ENCODE results near the gene NPC1L1.

NPC1L1 gene

DNA sequence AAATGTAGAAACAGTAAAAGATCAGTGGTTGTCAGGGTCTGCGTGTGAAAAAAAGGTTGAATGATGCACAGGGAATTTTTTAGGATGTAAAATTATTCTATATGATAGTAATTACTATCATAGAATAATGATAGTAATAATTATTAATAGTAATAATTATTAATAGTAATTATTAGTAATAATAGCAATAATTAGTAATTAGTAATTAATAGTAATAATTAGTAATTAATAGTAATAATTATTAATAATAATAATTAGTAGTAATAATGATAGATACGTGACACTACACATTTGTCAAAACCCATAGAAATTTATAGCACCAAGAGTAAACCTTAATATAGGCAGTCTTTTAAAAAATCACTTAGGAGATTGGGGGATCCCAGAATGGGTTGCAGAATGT lies 46.2 kb downstream of the NPC1L1 start:
- H4K20me1 ChIP-seq (ENCODE audit: insufficient read depth, low read length), result no peaks in the 10 kb centered on the region
- no peaks in the 10 kb centered on the region for H3K36me3 ChIP-seq (ENCODE audit: insufficient read depth, low read length)
- no peak overlapping the region for H2AFZ ChIP-seq (ENCODE audit: low read length)
- H3K9me2 ChIP-seq (ENCODE audit: low read depth, low read length), result no peaks in the 10 kb centered on the region
- TF ChIP-seq, protein P1, sequence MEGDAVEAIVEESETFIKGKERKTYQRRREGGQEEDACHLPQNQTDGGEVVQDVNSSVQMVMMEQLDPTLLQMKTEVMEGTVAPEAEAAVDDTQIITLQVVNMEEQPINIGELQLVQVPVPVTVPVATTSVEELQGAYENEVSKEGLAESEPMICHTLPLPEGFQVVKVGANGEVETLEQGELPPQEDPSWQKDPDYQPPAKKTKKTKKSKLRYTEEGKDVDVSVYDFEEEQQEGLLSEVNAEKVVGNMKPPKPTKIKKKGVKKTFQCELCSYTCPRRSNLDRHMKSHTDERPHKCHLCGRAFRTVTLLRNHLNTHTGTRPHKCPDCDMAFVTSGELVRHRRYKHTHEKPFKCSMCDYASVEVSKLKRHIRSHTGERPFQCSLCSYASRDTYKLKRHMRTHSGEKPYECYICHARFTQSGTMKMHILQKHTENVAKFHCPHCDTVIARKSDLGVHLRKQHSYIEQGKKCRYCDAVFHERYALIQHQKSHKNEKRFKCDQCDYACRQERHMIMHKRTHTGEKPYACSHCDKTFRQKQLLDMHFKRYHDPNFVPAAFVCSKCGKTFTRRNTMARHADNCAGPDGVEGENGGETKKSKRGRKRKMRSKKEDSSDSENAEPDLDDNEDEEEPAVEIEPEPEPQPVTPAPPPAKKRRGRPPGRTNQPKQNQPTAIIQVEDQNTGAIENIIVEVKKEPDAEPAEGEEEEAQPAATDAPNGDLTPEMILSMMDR (IDR thresholded peaks at IDR 0.05; ENCODE audit: low read length), result no peak
- no peak for TF ChIP-seq EZH2 (IDR thresholded peaks at IDR 0.05; ENCODE audit: borderline replicate concordance, low read length)
- peaks cover 7% of the 10 kb centered on the region for H3K4me1 ChIP-seq (ENCODE audit: insufficient read depth, low read length, severe bottlenecking)
- no peak overlapping the region for H3K4me3 ChIP-seq (ENCODE audit: low read depth, low read length, poor library complexity, severe bottlenecking)
- H3K27me3 ChIP-seq (ENCODE audit: insufficient read depth, low read length), result no peaks in the 10 kb centered on the region
- no peaks in the 10 kb centered on the region for H3F3A ChIP-seq (ENCODE audit: insufficient read depth, low read length)
- no peak overlapping the region for H3K27ac ChIP-seq (ENCODE audit: low read depth, low read length, poor library complexity, severe bottlenecking)
- H3K9ac ChIP-seq (ENCODE audit: low read length), result no peak overlapping the region
- peaks cover 2% of the 10 kb centered on the region for H3K79me2 ChIP-seq (ENCODE audit: insufficient read depth, low read length)
- no peaks in the 10 kb centered on the region for H3K9me3 ChIP-seq (ENCODE audit: low read length)
- no peak overlapping the region for H3K4me2 ChIP-seq (ENCODE audit: low read length)

- Histone ChIP-seq H3K36me3 (ENCODE audit: insufficient read depth, low read length) (peaks cover 14% of the 10 kb centered on the region), H3K9ac (ENCODE audit: low read length) (peak overlapping the region; percentile 74), H3K27ac (ENCODE audit: low read depth, low read length, poor library complexity, severe bottlenecking) (peak overlapping the region; percentile 87), H3F3A (ENCODE audit: insufficient read depth, low read length) (no peaks in the 10 kb centered on the region), H3K9me2 (ENCODE audit: low read depth, low read length) (no peaks in the 10 kb centered on the region), H3K4me2 (ENCODE audit: low read length) (peak overlapping the region; percentile 80), H4K20me1 (ENCODE audit: insufficient read depth, low read length) (no peaks in the 10 kb centered on the region), H3K4me1 (ENCODE audit: insufficient read depth, low read length, severe bottlenecking) (peaks cover 30% of the 10 kb centered on the region), H3K27me3 (ENCODE audit: insufficient read depth, low read length) (no peaks in the 10 kb centered on the region), H3K9me3 (ENCODE audit: low read length) (no peaks in the 10 kb centered on the region), H2AFZ (ENCODE audit: low read length) (peak overlapping the region; percentile 73; the same call in 1 of the 2 replicates), H3K79me2 (ENCODE audit: insufficient read depth, low read length) (peaks cover 34% of the 10 kb centered on the region), H3K4me3 (ENCODE audit: low read depth, low read length, poor library complexity, severe bottlenecking) (peak overlapping the region; percentile 75)
- TF ChIP-seq, protein P1 (IDR thresholded peaks at IDR 0.05; ENCODE audit: low read length), result no peak
- no peak for TF ChIP-seq EZH2 (IDR thresholded peaks at IDR 0.05; ENCODE audit: borderline replicate concordance, low read length)
Measured at GRCh38 chr7:44491229-44491628, 49.9 kb downstream of the NPC1L1 start.

GRCh38 chr7:44490351-44491200 lies 50.6 kb downstream of the NPC1L1 start, which contains the start of gene NUDCD3:
NUDCD3 (minus strand) TSS chr7:44490658; CDS start chr7:44490600, 58 bp downstream.
- Histone ChIP-seq H3K9me3 (ENCODE audit: low read length) (no peaks in the 10 kb centered on the region), H2AFZ (ENCODE audit: low read length) (peak within 1 kb of the TSS; percentile 73; the same call in 1 of the 2 replicates), H3K4me1 (ENCODE audit: insufficient read depth, low read length, severe bottlenecking) (peaks cover 30% of the 10 kb centered on the region), H3K4me3 (ENCODE audit: low read depth, low read length, poor library complexity, severe bottlenecking) (peak within 1 kb of the TSS; percentile 75), H3K79me2 (ENCODE audit: insufficient read depth, low read length) (peaks cover 36% of the 10 kb centered on the region), H4K20me1 (ENCODE audit: insufficient read depth, low read length) (no peaks in the 10 kb centered on the region), H3K9ac (ENCODE audit: low read length) (peak within 1 kb of the TSS; percentile 74), H3K27me3 (ENCODE audit: insufficient read depth, low read length) (no peaks in the 10 kb centered on the region), H3K4me2 (ENCODE audit: low read length) (peak within 1 kb of the TSS; percentile 80), H3K36me3 (ENCODE audit: insufficient read depth, low read length) (peaks cover 21% of the 10 kb centered on the region), H3K27ac (ENCODE audit: low read depth, low read length, poor library complexity, severe bottlenecking) (peak within 1 kb of the TSS; percentile 87), H3F3A (ENCODE audit: insufficient read depth, low read length) (no peaks in the 10 kb centered on the region), H3K9me2 (ENCODE audit: low read depth, low read length) (no peaks in the 10 kb centered on the region)
- TF ChIP-seq EZH2 (IDR thresholded peaks at IDR 0.05; ENCODE audit: borderline replicate concordance, low read length), result no peak
- TF ChIP-seq, protein P1 (IDR thresholded peaks at IDR 0.05; ENCODE audit: low read length), result peak; percentile 36; the same call in 1 of the 2 replicates

Data from OCI-LY1 (cell line).